D721Med (cell line): ENCODE data around the gene THAP6.
"Not testable (repeated sequence)": the region's sequence is repeated elsewhere in the genome, so short reads cannot be mapped to it uniquely, and the experiment has no call there.

Source experiments
- DNase-seq: peaks from one replicate; pipeline ENCODE4 v3.0.0; 2011; ENCODE audit warnings: low spot score; ENCODE audit not compliant: insufficient read length
- FAIRE-seq: peaks from 2 replicates; lab custom pipeline; 2011; peaks lifted over from hg19 to GRCh38; lab: Jason Lieb, UNC
- CTCF ChIP-seq: IDR thresholded peaks from 2 replicates; pipeline ENCODE4 v1.5.1; 2012; ENCODE audit warnings: mild to moderate bottlenecking, control low read depth; ENCODE audit not compliant: insufficient read depth; ENCODE audit errors: missing control alignments

THAP6 gene

GRCh38 chr4:75505630-75506029, 8.6 kb upstream of the THAP6 start:
- DNase-seq = no peak
- TF ChIP-seq CTCF = no peak
- FAIRE-seq = no peak

- FAIRE-seq, DNase-seq: not testable (repeated sequence)
Observed at GRCh38 chr4:75509592-75509991, 4.7 kb upstream of the THAP6 start.

GRCh38 chr4:75511841-75512240, 2.4 kb upstream of the THAP6 start:
- TF ChIP-seq CTCF = no peak
- DNase-seq (no peak), FAIRE-seq (no peak)

GRCh38 chr4:75512386-75513211, 1.7 kb upstream of the THAP6 start:
- DNase-seq (no peak), FAIRE-seq (no peak)
- no peak for TF ChIP-seq CTCF

- DNase-seq = no peak
- TF ChIP-seq CTCF = no peak
Observed at GRCh38 chr4:75513526-75514130, 645 bp upstream of the THAP6 start.

GRCh38 chr4:75514949-75515612, 808 bp downstream of the THAP6 start:
- FAIRE-seq (no peak), DNase-seq (no peak)
- no peak for TF ChIP-seq CTCF

More at GRCh38 chr4:75513526-75514130, 645 bp upstream of the THAP6 start:
- no peak for FAIRE-seq

GRCh38 chr4:75516144-75516543, 1.9 kb downstream of the THAP6 start:
- DNase-seq (no peak), FAIRE-seq (no peak)
- no peak for TF ChIP-seq CTCF

- DNase-seq, FAIRE-seq: not testable (repeated sequence)
Observed at GRCh38 chr4:75519452-75519851, 5.2 kb downstream of the THAP6 start.
